ENCODE measurements around the gene ORC4.

ORC4 gene

DNA sequence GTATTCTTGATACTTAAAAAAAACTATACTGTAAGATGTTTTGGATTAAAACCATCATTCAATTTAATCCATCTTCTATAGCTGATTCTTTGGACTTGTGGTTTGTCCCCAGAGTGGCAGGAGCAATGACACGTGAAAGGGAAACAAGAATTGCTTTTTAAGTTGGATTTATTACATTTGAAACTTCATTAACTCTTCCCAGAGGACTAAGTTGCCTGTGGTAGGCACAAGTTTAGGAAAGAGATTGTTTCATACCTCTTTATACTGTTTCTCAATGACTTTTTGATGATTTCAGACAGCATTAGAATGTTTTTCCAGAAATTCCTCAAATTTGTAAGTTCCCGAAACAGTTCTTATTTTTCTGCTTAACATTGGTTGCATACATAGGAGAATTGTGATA, 134.4 kb downstream of the ORC4 start:
- Histone ChIP-seq H3K4me3 (ENCODE audit: low read length) (no peak overlapping the region), H3K27ac (ENCODE audit: low read length) (no peak overlapping the region), H3K36me3 (ENCODE audit: control insufficient read depth, low read depth, low read length) (no peaks in the 10 kb centered on the region), H3K4me1 (ENCODE audit: control insufficient read depth, low read depth, low read length) (peaks cover 12% of the 10 kb centered on the region), H3K9ac (ENCODE audit: low read length) (no peak overlapping the region), H3K27me3 (ENCODE audit: control insufficient read depth, insufficient read depth, low read length) (no peaks in the 10 kb centered on the region), H3K9me3 (ENCODE audit: control insufficient read depth, low read depth, low read length) (no peaks in the 10 kb centered on the region)

DNA sequence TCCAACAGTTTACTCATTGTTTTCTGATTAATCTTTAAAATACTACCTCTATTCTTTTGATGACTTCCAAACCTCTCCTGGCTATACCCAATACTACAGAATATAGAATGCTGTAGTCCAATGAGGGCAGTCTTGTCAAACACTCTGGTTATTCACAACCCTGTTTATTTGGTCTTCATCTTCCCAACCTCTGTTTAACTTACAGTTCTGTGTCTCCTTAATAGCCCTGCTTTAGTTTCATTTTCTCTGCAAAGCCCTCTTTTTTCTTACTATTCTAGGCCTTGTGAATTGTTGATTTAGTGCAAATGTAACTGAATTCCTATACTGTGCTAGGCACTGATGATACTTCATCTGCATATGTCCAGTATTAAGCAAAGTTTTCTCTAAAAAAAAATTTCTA, 135.7 kb downstream of the ORC4 start:
- no peak overlapping the region for H3K27ac ChIP-seq (ENCODE audit: low read length)
- no peaks in the 10 kb centered on the region for H3K27me3 ChIP-seq (ENCODE audit: control insufficient read depth, insufficient read depth, low read length)
- peaks cover 14% of the 10 kb centered on the region for H3K4me1 ChIP-seq (ENCODE audit: control insufficient read depth, low read depth, low read length)
- no peaks in the 10 kb centered on the region for H3K9me3 ChIP-seq (ENCODE audit: control insufficient read depth, low read depth, low read length)
- H3K9ac ChIP-seq (ENCODE audit: low read length), result no peak overlapping the region
- no peaks in the 10 kb centered on the region for H3K36me3 ChIP-seq (ENCODE audit: control insufficient read depth, low read depth, low read length)
- no peak overlapping the region for H3K4me3 ChIP-seq (ENCODE audit: low read length)

DNA sequence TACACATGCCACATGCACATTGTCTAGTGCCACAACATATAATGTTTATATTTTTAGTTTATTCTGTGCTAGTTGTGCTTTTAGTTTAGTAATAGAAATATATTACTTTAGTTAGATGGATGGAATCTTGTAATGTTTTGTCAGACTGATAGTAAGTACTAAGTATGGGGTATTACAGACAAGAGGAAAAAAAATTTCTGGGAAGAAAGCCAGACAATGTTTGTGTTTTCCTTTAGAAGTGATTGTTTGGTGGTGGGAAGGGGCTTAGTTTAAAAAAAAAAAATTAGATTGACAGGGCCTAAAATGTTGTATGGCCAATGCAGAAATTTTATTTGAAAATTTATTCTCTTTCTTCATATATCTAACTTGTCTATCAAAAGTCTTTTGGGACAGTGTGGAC, 137.9 kb downstream of the ORC4 start:
- no peaks in the 10 kb centered on the region for H3K9me3 ChIP-seq (ENCODE audit: control insufficient read depth, low read depth, low read length)
- no peak overlapping the region for H3K9ac ChIP-seq (ENCODE audit: low read length)
- H3K4me3 ChIP-seq (ENCODE audit: low read length), result no peak overlapping the region
- H3K36me3 ChIP-seq (ENCODE audit: control insufficient read depth, low read depth, low read length), result no peaks in the 10 kb centered on the region
- H3K4me1 ChIP-seq (ENCODE audit: control insufficient read depth, low read depth, low read length), result peaks cover 14% of the 10 kb centered on the region
- no peaks in the 10 kb centered on the region for H3K27me3 ChIP-seq (ENCODE audit: control insufficient read depth, insufficient read depth, low read length)
- no peak overlapping the region for H3K27ac ChIP-seq (ENCODE audit: low read length)
